NCI-H1417 treated with DMSO at 0.1 percent for 48 hours (cell line): ENCODE measurements around the gene PROK1.

ENCODE experiments used
- DNase-seq: peaks from one replicate; lab custom pipeline; 2025; lab: John Stamatoyannopoulos, UW

Gene PROK1

GRCh38 chr1:110465038-110465813 lies 14.3 kb downstream of the PROK1 start:
- DNase-seq = no peak

GRCh38 chr1:110465814-110466380 lies 14.9 kb downstream of the PROK1 start:
- DNase-seq = no peak

- DNase-seq = no peak
Observed at GRCh38 chr1:110466646-110467280, 15.8 kb downstream of the PROK1 start.

GRCh38 chr1:110471131-110471530 lies 20.2 kb downstream of the PROK1 start:
- DNase-seq = no peak

GRCh38 chr1:110472546-110472945 lies 21.6 kb downstream of the PROK1 start:
- no peak for DNase-seq

GRCh38 chr1:110474444-110474843 lies 23.5 kb downstream of the PROK1 start:
- no peak for DNase-seq

- DNase-seq = no peak
Observed at GRCh38 chr1:110475362-110476027, 24.5 kb downstream of the PROK1 start.

GRCh38 chr1:110476028-110476765 lies 25.2 kb downstream of the PROK1 start:
- no peak for DNase-seq

- no peak for DNase-seq
Observed at GRCh38 chr1:110477041-110477440, 26.1 kb downstream of the PROK1 start.

GRCh38 chr1:110477445-110477957 lies 26.6 kb downstream of the PROK1 start:
- no peak for DNase-seq

GRCh38 chr1:110477967-110478640 lies 27.2 kb downstream of the PROK1 start:
- no peak for DNase-seq

- DNase-seq = no peak
Observed at GRCh38 chr1:110478886-110479285, 27.9 kb downstream of the PROK1 start.

GRCh38 chr1:110480356-110481096 lies 29.6 kb downstream of the PROK1 start:
- DNase-seq = no peak

GRCh38 chr1:110481968-110482623 lies 31.1 kb downstream of the PROK1 start:
- DNase-seq = no peak

GRCh38 chr1:110482662-110483307 lies 31.8 kb downstream of the PROK1 start:
- DNase-seq = no peak

- no peak for DNase-seq
Observed at GRCh38 chr1:110483308-110483685, 32.3 kb downstream of the PROK1 start.

- no peak for DNase-seq
Observed at GRCh38 chr1:110484801-110485200, 33.9 kb downstream of the PROK1 start.

GRCh38 chr1:110485725-110486124 lies 34.8 kb downstream of the PROK1 start:
- DNase-seq = no peak

- no peak for DNase-seq
Observed at GRCh38 chr1:110487726-110488125, 36.8 kb downstream of the PROK1 start.

- DNase-seq = no peak
Observed at GRCh38 chr1:110488161-110488560, 37.2 kb downstream of the PROK1 start.
